Stimulated activated CD8-positive, alpha-beta memory T cell treated with anti-CD3 and anti-CD28 coated beads, Interleukin-4, amount 100 ng/mL, for 24 hours (primary cell): ENCODE measurements around the gene GCGR.
A peak's percentile ranks its signal among the peaks of the same experiment; 100 is the strongest.

ENCODE experiments used
- DNase-seq: peaks from one replicate; pipeline ENCODE4 v3.0.0-alpha.2; 2020; ENCODE audit warnings: low read depth

The GCGR gene

GRCh38 chr17:81811705-81812570, 8.0 kb downstream of the GCGR start:
- no peak for DNase-seq

- no peak for DNase-seq
Observed at GRCh38 chr17:81812571-81813370, 8.8 kb downstream of the GCGR start.

DNA sequence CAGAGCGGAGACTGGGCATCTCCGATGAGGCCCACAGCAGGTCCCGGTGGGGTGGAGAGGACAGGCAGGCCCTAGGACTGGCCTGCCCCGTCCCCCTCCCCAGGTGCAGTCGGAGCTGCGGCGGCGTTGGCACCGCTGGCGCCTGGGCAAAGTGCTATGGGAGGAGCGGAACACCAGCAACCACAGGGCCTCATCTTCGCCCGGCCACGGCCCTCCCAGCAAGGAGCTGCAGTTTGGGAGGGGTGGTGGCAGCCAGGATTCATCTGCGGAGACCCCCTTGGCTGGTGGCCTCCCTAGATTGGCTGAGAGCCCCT, 9.4 kb downstream of the GCGR start:
- no peak for DNase-seq

GRCh38 chr17:81813861-81814683, 10.1 kb downstream of the GCGR start:
- no peak for DNase-seq

DNA sequence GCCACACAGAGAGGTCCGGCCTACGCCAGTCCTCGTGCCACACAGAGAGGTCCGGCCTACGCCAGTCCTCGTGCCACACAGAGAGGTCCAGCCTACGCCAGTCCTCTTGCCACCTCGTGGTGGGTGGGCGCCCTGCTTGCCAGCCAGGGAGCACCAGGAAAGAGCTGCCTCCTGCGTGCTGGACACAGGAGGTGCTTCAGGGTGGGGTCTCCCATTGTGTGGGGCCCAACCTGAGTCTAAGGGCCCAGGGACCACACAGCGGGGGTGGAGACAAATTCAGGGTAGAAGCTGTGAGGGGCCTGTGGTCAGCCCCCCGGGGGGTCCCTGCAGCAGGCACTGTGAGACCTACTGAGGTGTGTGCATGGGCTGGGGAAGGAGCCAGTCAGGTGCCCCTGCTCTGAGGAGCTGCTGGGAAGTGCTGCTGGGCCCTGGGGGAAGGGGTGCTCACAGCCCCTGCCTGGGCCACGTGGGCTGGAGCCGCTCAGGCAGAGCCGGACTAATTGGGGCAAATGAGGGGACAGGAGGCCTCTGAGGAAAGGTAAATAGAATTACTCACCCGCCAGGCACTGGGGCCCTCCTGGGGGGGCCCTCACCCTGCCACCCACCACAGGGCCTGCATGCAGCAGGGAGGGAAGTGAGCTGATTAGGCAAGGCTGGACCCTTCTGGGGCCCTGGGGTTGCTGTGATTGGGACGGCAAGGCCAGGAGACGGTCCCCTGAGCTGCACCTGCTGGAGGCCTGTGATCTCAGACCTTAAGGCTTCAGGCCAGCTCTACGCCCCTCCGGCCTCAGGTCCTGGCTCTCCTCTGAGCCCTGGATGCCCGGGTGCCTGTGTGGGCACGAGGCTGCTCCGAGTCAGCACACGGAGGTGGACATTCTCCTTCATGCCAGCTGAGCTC, 11.0 kb downstream of the GCGR start:
- DNase-seq, result no peak

- DNase-seq, result no peak
Observed at GRCh38 chr17:81815646-81815986, 11.7 kb downstream of the GCGR start.

DNA sequence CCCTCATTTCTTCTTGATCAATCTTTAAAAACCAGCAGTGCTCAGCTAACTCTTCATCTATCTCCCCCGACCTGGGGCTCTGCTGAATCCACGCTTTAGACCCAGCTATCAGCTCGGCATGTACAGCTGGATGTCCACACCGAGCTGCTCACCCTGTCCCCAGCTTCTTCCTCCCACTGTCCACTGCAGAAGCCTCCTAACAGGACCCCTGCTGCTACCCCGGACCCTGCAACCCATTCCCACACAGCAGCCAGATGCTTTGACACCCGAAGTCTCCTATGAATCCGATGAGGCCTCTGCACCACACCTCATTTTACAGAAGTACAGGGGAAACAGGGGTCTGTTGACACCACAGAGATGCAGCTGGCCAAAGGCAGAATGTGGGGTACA, 13.8 kb downstream of the GCGR start:
- DNase-seq, result no peak

GRCh38 chr17:81819708-81820107, 15.8 kb downstream of the GCGR start:
- DNase-seq, result no peak

DNA sequence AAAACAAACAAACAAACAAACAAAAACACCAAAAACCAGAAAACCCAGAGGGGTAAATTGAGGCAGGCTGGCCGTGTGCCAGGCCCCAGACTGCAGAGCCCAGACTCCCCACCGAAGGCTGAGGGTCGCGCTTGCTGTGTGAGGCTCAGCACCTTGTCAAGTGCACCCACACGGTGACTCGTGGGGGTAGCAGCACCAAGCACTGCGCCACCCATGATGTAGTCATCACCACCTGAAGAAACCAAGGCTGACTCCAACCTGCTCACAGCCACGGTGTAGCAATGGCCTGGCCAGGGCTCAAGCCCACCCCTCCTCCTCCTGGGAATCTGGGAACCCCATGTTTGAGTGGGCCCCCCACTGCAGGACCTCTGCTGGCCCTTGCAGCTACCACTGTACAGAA, 17.2 kb downstream of the GCGR start:
- no peak for DNase-seq

- DNase-seq, result no peak
Observed at GRCh38 chr17:81821603-81822311, 17.8 kb downstream of the GCGR start.

DNA sequence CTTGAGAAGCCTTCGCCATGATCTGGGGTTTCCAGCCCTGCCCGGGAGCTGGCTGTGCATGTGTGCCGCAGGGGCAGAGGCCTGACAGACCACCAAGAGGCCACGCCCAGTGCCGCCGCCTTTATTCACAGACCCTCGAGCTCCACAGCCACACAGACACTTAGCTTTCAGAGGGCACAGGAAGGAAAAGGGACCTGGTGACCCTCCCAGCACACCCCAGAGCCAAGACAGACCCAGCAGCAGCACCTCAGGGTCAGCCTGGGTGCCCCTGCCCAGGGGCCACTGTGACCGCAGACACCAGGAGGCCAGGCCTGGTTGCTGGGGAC, 18.3 kb downstream of the GCGR start:
- DNase-seq, result no peak

DNA sequence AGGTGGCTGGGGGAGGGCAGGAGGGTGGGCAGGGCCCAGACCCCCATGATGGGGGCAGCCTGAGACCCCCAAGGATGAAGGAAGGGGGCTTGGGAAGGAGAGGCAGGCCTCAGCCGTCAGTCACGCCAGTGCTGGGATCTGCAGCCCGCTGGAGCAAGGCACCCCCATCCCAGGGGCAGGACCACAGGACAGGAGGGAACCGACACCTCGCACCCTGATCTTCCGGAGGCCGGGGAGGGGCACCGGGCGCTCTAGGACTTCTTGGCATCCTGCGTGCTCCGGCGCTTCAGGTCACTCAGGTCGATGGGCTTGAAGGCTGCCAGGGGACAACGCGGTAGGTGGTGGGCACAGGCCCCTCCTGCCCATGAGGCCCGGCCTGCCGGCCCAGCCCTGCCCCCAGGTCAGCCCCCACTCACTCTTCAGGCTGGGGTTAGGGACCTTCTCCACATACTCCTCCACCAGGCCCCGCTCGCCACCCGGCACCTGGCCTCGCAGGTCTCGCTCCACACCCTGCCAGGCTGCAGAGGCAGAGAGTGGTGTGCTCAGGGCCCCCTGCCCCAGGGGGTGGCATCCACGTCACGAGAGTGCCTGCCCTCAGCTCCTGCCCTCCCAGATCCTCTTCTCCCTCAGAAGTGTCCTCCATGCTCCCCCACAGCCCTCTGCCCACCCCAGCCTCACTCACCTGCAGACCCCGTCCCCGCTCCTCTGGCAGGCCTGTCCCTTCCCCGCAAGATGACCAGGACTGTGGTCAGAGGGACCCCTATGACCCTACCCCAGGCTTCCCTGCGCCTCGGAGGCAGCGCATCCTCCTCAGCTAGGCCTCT, 19.3 kb downstream of the GCGR start:
- no peak for DNase-seq

DNA sequence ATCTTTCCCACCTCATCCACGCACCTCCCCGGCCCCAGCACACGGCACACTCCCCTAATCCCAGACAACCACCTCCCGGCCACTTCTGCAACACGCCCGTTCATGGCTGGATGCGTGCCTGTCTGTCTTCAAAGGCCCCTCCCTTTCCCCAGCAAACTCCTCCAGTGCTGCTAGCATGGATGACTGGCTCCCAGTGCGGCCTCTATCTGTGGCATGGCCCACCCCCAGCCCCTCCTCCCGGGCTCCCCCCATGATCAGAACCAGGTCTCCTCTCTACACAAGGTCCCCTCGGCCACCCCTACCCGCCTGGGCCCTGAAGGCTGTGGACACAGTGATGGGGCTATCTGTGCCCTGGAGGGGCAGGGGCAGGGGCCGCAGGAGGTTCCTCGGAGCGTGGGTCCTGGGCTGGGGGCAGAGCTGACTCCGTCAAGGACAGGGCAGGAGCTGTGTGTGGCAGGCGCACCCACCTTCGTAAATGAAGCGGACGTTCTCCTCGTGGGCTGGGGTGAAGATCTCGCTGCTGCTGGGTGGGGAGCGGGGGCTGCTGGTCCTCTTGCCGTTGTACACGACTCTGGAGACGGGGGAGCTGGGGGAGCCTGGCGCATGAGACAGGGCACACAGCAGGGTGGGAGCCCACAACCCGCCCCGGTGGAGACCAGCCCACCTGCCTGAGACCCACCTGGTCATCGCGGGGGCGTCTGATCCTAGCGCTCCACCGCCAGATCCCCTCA, 20.0 kb downstream of the GCGR start:
- DNase-seq, result no peak

DNA sequence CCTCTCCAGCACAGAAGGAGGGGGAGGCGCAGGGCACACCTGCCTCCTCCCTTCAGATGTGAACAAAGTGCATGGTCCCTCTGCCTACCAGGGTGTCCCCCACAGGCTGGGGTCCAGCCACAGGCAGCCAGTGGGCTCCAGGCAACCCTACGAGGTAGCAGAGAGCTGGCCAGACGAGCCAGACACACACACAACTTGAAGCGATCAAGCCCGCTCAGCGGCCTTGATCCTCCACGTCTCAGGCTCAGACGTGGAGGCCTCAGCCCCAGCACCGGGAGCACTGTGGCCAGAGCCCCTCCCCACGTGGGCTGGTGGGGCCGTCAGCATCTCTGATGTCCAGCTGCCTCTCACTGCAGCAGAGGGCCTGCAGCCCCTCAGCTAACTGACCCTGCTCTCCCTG, 20.6 kb downstream of the GCGR start:
- DNase-seq, result no peak

DNA sequence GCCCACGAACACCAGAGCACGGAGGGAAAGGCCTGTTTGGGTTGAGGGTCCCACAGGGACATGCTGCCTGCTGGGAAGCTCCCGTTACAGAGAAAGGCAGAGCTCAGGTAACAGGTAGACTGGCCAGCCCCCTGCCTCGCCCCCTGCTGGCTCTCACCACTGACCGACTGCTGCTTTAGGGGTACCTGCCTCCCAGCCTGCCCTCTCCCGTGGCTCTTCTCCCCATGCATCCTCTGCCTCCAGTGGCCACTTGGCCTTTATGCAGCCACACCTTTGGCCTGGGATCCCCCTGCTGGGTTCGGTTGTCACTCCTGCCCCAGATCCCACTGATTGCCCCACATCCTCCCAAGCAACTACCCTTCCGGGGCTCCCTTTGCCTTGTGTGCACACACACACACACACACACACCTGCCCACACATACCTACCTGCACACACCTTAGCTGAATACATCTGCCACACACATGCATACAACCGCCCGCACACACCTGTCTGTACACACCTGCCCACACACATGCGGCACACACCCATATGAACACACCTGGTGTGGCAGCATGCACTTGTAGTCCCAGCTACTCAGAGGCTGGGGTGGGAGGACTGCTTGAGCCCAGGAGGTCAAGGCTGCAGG, 22.0 kb downstream of the GCGR start:
- no peak for DNase-seq

- DNase-seq, result no peak
Observed at GRCh38 chr17:81828656-81829055, 24.7 kb downstream of the GCGR start.

- DNase-seq, result no peak
Observed at GRCh38 chr17:81829858-81830257, 25.9 kb downstream of the GCGR start.

- no peak for DNase-seq
Observed at GRCh38 chr17:81831563-81831956, 27.6 kb downstream of the GCGR start.

- peak; percentile 34 for DNase-seq
Observed at GRCh38 chr17:81831957-81832607, 28.1 kb downstream of the GCGR start.
